T1000 (cell line): Measurements from ENCODE around the gene DUSP7.
A peak's percentile ranks its signal among the peaks of the same experiment; 100 is the strongest.

ENCODE experiments used
- DNase-seq: peaks from one replicate; lab custom pipeline; 2025; ENCODE audit warnings: mixed read lengths; lab: John Stamatoyannopoulos, UW

The DUSP7 gene

GRCh38 chr3:52068055-52068571 lies 11.7 kb upstream of the DUSP7 start:
- DNase-seq, result no peak

GRCh38 chr3:52067526-52067925 lies 11.2 kb upstream of the DUSP7 start:
- no peak for DNase-seq

GRCh38 chr3:52067046-52067445 lies 10.7 kb upstream of the DUSP7 start:
- no peak for DNase-seq

- no peak for DNase-seq
Observed at GRCh38 chr3:52065264-52065756, 8.9 kb upstream of the DUSP7 start.

- no peak for DNase-seq
Observed at GRCh38 chr3:52064561-52064960, 8.2 kb upstream of the DUSP7 start.

GRCh38 chr3:52063026-52063723 lies 6.8 kb upstream of the DUSP7 start:
- DNase-seq, result no peak

- peak; percentile 91 for DNase-seq
Observed at GRCh38 chr3:52062505-52062904, 6.1 kb upstream of the DUSP7 start.

- DNase-seq, result no peak
Observed at GRCh38 chr3:52061121-52061910, 4.9 kb upstream of the DUSP7 start.

GRCh38 chr3:52059781-52060180 lies 3.4 kb upstream of the DUSP7 start:
- DNase-seq, result no peak

GRCh38 chr3:52057812-52058495 lies 1.6 kb upstream of the DUSP7 start:
- DNase-seq, result no peak

- DNase-seq, result peak; percentile 97
Observed at GRCh38 chr3:52056968-52057811, 819 bp upstream of the DUSP7 start.

GRCh38 chr3:52055537-52056351 lies 627 bp downstream of the DUSP7 start:
- peak; percentile 13 for DNase-seq

- no peak for DNase-seq
Observed at GRCh38 chr3:52054661-52055511, 1.5 kb downstream of the DUSP7 start.

- no peak for DNase-seq
Observed at GRCh38 chr3:52053307-52054304, 2.8 kb downstream of the DUSP7 start.

GRCh38 chr3:52052831-52053306 lies 3.5 kb downstream of the DUSP7 start:
- DNase-seq, result peak; percentile 51

GRCh38 chr3:52051444-52051843 lies 4.9 kb downstream of the DUSP7 start:
- no peak for DNase-seq

GRCh38 chr3:52050571-52050970 lies 5.8 kb downstream of the DUSP7 start:
- no peak for DNase-seq

GRCh38 chr3:52049503-52049902 lies 6.9 kb downstream of the DUSP7 start:
- no peak for DNase-seq
